ENCODE measurements around the gene GRID1.

DNA sequence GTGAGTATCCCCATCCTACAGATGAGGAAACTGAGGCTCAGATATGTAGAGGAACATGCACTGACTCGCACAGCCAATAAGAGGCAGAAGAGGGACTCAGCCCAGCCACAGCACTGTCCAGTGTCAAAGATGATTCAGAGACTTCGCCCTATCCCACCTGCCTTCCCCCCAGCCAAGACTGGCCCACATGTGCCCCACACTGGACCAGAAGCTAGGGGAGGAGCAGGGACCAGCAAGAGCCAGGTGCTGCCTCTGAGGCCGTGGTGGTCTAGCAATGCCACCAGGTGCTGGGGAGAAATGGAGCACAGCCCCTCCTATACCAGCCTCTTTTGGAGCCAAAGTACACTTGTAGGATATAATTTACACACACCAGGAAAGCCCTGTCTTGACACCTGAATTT, 22.3 kb downstream of the GRID1 start:
- TF ChIP-seq CTCF (IDR thresholded peaks at IDR 0.05; ENCODE audit: insufficient read depth, low read depth, low read length) = no peak
- no peak for TF ChIP-seq EZH2 (IDR thresholded peaks at IDR 0.05; ENCODE audit: insufficient read depth, low read length)
